BJ (cell line): ENCODE results near the gene TSPAN31. TPM values are rescaled to one million over a fixed set of nuclear protein-coding genes. Genes with fewer than 3 reads are reported as not detected.
"Not testable (repeated sequence)": the region's sequence is repeated elsewhere in the genome, so short reads cannot be mapped to it uniquely, and the experiment has no call there.

Experiments
- CTCF ChIA-PET: fragments of 350-600 bp; formaldehyde crosslinking; extraction: SDS; loops from one replicate; lab custom pipeline; 2021; ENCODE audit warnings: antibody characterized with exemption, inconsistent platforms; lab: Yijun Ruan, JAX
- POLR2A ChIA-PET: fragments of 300-600 bp; sonication (Branson Sonifier 250); formaldehyde crosslinking; extraction: SDS; loops from one replicate; lab custom pipeline; 2021; ENCODE audit warnings: antibody characterized with exemption; lab: Charles Lee
- DNase-seq: peaks from one replicate; pipeline ENCODE4 v3.0.0-alpha.2; 2011; ENCODE audit warnings: low read depth
- H3K27me3 ChIP-seq: 2 replicates; pipeline ENCODE4 v1.6.0; 2011; ENCODE audit warnings: low read length; ENCODE audit not compliant: control insufficient read depth, insufficient read depth
- H3K36me3 ChIP-seq: 2 replicates; pipeline ENCODE4 v1.5.1; 2011; ENCODE audit warnings: low read length; ENCODE audit not compliant: control insufficient read depth, insufficient read depth
- H3K4me3 ChIP-seq: 2 replicates; pipeline ENCODE4 v1.5.1; 2011; ENCODE audit warnings: low read depth, mild to moderate bottlenecking, control low read depth, low read length
- CTCF ChIP-seq: IDR thresholded peaks from 2 replicates; pipeline ENCODE4 v1.5.1; 2011; ENCODE audit warnings: low read depth, mild to moderate bottlenecking, control low read depth, inconsistent platforms, low read length, moderate library complexity; ENCODE audit not compliant: insufficient read depth
- polyA plus RNA-seq: library from polyadenylated mRNA; depleted of rRNA; stranded (reverse); fragments of >200 nt; gene quantifications from 2 replicates; pipeline ENCODE4 v1.2.3, GENCODE V29; 2011

Gene TSPAN31
- polyA plus RNA-seq, 1 experiment = 25.7 TPM

DNA sequence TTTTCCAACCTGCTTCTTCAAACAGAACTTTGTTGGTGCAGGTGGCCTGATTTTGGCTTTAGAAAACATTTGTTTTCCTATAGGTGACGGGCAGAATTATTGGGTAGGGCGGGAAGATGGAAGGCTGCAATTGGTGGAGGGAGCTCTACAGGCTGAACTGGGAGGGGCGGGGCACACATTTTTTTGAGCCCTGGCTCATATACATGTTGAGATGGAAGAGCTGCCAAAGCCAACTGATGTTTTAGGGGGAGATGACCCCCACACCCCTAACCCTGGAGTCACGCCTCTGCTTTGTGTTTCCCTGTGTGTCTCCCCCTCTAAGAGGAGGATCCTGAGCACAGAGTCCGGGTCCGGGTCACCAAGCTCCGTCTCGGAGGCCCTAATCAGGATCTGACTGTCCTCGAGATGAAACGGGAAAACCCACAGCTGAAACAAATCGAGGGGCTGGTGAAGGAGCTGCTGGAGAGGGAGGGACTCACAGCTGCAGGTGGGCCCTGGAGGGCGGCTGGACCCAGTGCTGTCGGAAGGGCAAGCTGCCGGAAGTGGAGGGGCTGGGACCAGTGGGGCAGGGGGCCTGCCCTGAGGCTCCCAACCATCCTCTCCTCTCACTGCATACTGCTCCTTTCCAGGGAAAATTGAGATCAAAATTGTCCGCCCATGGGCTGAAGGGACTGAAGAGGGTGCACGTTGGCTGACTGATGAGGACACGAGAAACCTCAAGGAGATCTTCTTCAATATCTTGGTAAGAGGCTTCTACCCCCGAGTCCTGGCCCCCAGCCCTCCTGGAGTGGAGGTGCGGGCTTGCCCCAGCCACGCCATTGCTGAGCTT, 24.8 kb upstream of the TSPAN31 start:
- DNase-seq = no peak
- no peaks in the 10 kb centered on the region for H3K27me3 ChIP-seq
- ChIA-PET CTCF (interaction anchor here (1.1 kb wide), 1 partner anchor 15 kb away, joined by 3 read pairs; no protein-coding TSS in a partner anchor), POLR2A (no interaction called here)
- H3K36me3 ChIP-seq = peaks cover 32% of the 10 kb centered on the region
- TF ChIP-seq CTCF = no peak
- no peak overlapping the region for H3K4me3 ChIP-seq

DNA sequence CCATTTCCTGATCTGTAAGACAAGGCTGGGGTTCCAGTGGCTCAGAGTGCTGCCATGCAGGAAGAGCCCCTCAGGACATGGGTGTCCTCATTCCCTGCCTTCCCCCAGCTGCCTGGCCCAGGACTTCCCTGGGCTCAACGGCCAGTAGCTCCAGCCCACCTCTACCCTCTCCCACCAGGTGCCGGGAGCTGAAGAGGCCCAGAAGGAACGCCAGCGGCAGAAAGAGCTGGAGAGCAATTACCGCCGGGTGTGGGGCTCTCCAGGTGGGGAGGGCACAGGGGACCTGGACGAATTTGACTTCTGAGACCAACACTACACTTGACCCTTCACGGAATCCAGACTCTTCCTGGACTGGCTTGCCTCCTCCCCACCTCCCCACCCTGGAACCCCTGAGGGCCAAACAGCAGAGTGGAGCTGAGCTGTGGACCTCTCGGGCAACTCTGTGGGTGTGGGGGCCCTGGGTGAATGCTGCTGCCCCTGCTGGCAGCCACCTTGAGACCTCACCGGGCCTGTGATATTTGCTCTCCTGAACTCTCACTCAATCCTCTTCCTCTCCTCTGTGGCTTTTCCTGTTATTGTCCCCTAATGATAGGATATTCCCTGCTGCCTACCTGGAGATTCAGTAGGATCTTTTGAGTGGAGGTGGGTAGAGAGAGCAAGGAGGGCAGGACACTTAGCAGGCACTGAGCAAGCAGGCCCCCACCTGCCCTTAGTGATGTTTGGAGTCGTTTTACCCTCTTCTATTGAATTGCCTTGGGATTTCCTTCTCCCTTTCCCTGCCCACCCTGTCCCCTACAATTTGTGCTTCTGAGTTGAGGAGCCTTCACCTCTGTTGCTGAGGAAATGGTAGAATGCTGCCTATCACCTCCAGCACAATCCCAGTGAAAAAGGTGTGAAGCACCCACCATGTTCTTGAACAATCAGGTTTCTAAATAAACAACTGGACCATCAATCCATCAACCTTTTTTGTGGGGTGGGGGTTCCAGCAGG, 23.9 kb upstream of the TSPAN31 start:
- Histone ChIP-seq H3K36me3 (peaks cover 32% of the 10 kb centered on the region), H3K27me3 (no peaks in the 10 kb centered on the region), H3K4me3 (no peak overlapping the region)
- no peak for DNase-seq
- no peak for TF ChIP-seq CTCF
- ChIA-PET POLR2A (no interaction called here), CTCF (interaction anchor here (1.1 kb wide), 1 partner anchor 14 kb away, joined by 3 read pairs; no protein-coding TSS in a partner anchor)

GRCh38 chr12:57721846-57722608, 22.8 kb upstream of the TSPAN31 start:
- POLR2A ChIA-PET, H3K27me3 ChIP-seq, DNase-seq, H3K4me3 ChIP-seq: not testable (repeated sequence)
- H3K36me3 ChIP-seq = peaks cover 22% of the 10 kb centered on the region
- CTCF ChIA-PET = interaction anchor here (1.7 kb wide), 1 partner anchor 14 kb away, joined by 3 read pairs; no protein-coding TSS in a partner anchor

- ChIA-PET CTCF (interaction anchor here (1.7 kb wide), 1 partner anchor 13 kb away, joined by 3 read pairs; no protein-coding TSS in a partner anchor), POLR2A (no interaction called here)
- DNase-seq = no peak
- H3K27me3 ChIP-seq = no peaks in the 10 kb centered on the region
- no peak overlapping the region for H3K4me3 ChIP-seq
- TF ChIP-seq CTCF = no peak
- peaks cover 24% of the 10 kb centered on the region for H3K36me3 ChIP-seq
Observed at GRCh38 chr12:57722716-57723629, 21.9 kb upstream of the TSPAN31 start.

GRCh38 chr12:57723630-57723962, 21.2 kb upstream of the TSPAN31 start:
- H3K36me3 ChIP-seq = peaks cover 22% of the 10 kb centered on the region
- TF ChIP-seq CTCF = no peak
- no peaks in the 10 kb centered on the region for H3K27me3 ChIP-seq
- no peak overlapping the region for H3K4me3 ChIP-seq
- ChIA-PET POLR2A (no interaction called here), CTCF (no interaction called here)
- DNase-seq = no peak
